ENCODE measurements around the gene PPP2R2C. TPM values are rescaled to one million over a fixed set of nuclear protein-coding genes. Genes with fewer than 3 reads are reported as not detected.

The PPP2R2C gene
- total RNA-seq, 1 donor from 2014 or later, result 10.8 TPM

- Mint-ChIP-seq H3K4me1 (ENCODE audit: unreplicated experiment) (no peaks in the 10 kb centered on the region), H3K27ac (no peak overlapping the region), H3K27me3 (peaks cover 32% of the 10 kb centered on the region), H3K36me3 (no peaks in the 10 kb centered on the region), H3K4me3 (no peak overlapping the region), H3K9me3 (no peaks in the 10 kb centered on the region)
- no peak for DNase-seq (ENCODE audit: extremely low spot score, unreplicated experiment)
- no peak for TF ChIP-seq CTCF (conservative IDR thresholded peaks at IDR 0.05)
Observed at GRCh38 chr4:6338175-6338950, 134.1 kb downstream of the PPP2R2C start.

GRCh38 chr4:6337331-6337935 lies 135.0 kb downstream of the PPP2R2C start:
- Mint-ChIP-seq H3K36me3 (no peaks in the 10 kb centered on the region), H3K9me3 (no peaks in the 10 kb centered on the region), H3K4me1 (ENCODE audit: unreplicated experiment) (no peaks in the 10 kb centered on the region), H3K27ac (no peak overlapping the region), H3K4me3 (no peak overlapping the region), H3K27me3 (peaks cover 32% of the 10 kb centered on the region)
- DNase-seq (ENCODE audit: extremely low spot score, unreplicated experiment), result no peak
- TF ChIP-seq CTCF (conservative IDR thresholded peaks at IDR 0.05), result no peak

- Mint-ChIP-seq H3K4me1 (ENCODE audit: unreplicated experiment) (no peaks in the 10 kb centered on the region), H3K27ac (no peak overlapping the region), H3K36me3 (no peaks in the 10 kb centered on the region), H3K9me3 (no peaks in the 10 kb centered on the region), H3K27me3 (peaks cover 32% of the 10 kb centered on the region), H3K4me3 (no peak overlapping the region)
- DNase-seq (ENCODE audit: extremely low spot score, unreplicated experiment), result no peak
- no peak for TF ChIP-seq CTCF (conservative IDR thresholded peaks at IDR 0.05)
Observed at GRCh38 chr4:6336166-6336565, 136.2 kb downstream of the PPP2R2C start.

GRCh38 chr4:6335040-6335590 lies 137.3 kb downstream of the PPP2R2C start:
- H3K4me3 Mint-ChIP-seq, result no peak overlapping the region
- peaks cover 34% of the 10 kb centered on the region for H3K27me3 Mint-ChIP-seq
- no peaks in the 10 kb centered on the region for H3K9me3 Mint-ChIP-seq
- peak overlapping the region; percentile 29 for H3K27ac Mint-ChIP-seq
- no peaks in the 10 kb centered on the region for H3K36me3 Mint-ChIP-seq
- no peak for TF ChIP-seq CTCF (conservative IDR thresholded peaks at IDR 0.05)
- no peaks in the 10 kb centered on the region for H3K4me1 Mint-ChIP-seq (ENCODE audit: unreplicated experiment)
- DNase-seq (ENCODE audit: extremely low spot score, unreplicated experiment), result no peak

GRCh38 chr4:6334203-6334887 lies 138.1 kb downstream of the PPP2R2C start:
- H3K4me1 Mint-ChIP-seq (ENCODE audit: unreplicated experiment), result no peaks in the 10 kb centered on the region
- H3K27me3 Mint-ChIP-seq, result peaks cover 35% of the 10 kb centered on the region
- DNase-seq (ENCODE audit: extremely low spot score, unreplicated experiment), result no peak
- no peaks in the 10 kb centered on the region for H3K36me3 Mint-ChIP-seq
- no peak overlapping the region for H3K27ac Mint-ChIP-seq
- no peaks in the 10 kb centered on the region for H3K9me3 Mint-ChIP-seq
- no peak for TF ChIP-seq CTCF (conservative IDR thresholded peaks at IDR 0.05)
- H3K4me3 Mint-ChIP-seq, result no peak overlapping the region
